HEK293 (cell line): ENCODE measurements around the gene ARIH2.

Source experiments
- BCL11A ChIP-seq: fragments of 450-650 bp; formaldehyde crosslinking; IDR thresholded peaks from 2 replicates; pipeline ENCODE4 v1.5.1; 2016; ENCODE audit warnings: low read depth, missing biosample characterization, missing genetic modification characterization
- CTCF ChIP-seq: fragments of 450-650 bp; formaldehyde crosslinking; IDR thresholded peaks from 2 replicates; pipeline ENCODE4 v1.5.1; 2016; ENCODE audit warnings: missing biosample characterization, missing genetic modification characterization
- HOXA7 ChIP-seq: sonication (generic); formaldehyde crosslinking; IDR thresholded peaks from 2 replicates; pipeline ENCODE4 v1.8.1; 2022; ENCODE audit warnings: missing genetic modification reagents, borderline replicate concordance
- IKZF3 ChIP-seq: fragments of 450-650 bp; IDR thresholded peaks from 2 replicates; pipeline ENCODE4 v1.5.0; 2018; ENCODE audit warnings: missing biosample characterization, mild to moderate bottlenecking, missing genetic modification characterization, moderate library complexity
- ZNF114 ChIP-seq: fragments of 450-650 bp; formaldehyde crosslinking; IDR thresholded peaks from 2 replicates; pipeline ENCODE4 v1.5.0; 2017; ENCODE audit warnings: missing biosample characterization, missing genetic modification characterization
- ZNF404 ChIP-seq: fragments of 450-650 bp; formaldehyde crosslinking; IDR thresholded peaks from 2 replicates; pipeline ENCODE4 v1.5.1; 2017; ENCODE audit warnings: missing biosample characterization, missing genetic modification characterization
- ZNF514 ChIP-seq: fragments of 450-650 bp; formaldehyde crosslinking; IDR thresholded peaks from 2 replicates; pipeline ENCODE4 v1.5.1; 2016; ENCODE audit warnings: missing biosample characterization, missing genetic modification characterization
- ZNF548 ChIP-seq: fragments of 450-650 bp; formaldehyde crosslinking; IDR thresholded peaks from 2 replicates; pipeline ENCODE4 v1.5.1; 2016; ENCODE audit warnings: missing biosample characterization, missing genetic modification characterization
- ZNF560 ChIP-seq: fragments of 450-650 bp; formaldehyde crosslinking; IDR thresholded peaks from 2 replicates; pipeline ENCODE4 v1.5.1; 2017; ENCODE audit warnings: missing biosample characterization, missing genetic modification characterization, borderline replicate concordance
- ZNF626 ChIP-seq: fragments of 450-650 bp; sonication (Bioruptor Pico); formaldehyde crosslinking; IDR thresholded peaks from 2 replicates; pipeline ENCODE4 v1.5.1; 2018; ENCODE audit warnings: missing biosample characterization, missing genetic modification characterization, inconsistent platforms
- ZNF629 ChIP-seq: fragments of 450-650 bp; formaldehyde crosslinking; IDR thresholded peaks from 2 replicates; pipeline ENCODE4 v1.5.1; 2017; ENCODE audit warnings: missing biosample characterization, missing genetic modification characterization
- ZNF654 ChIP-seq: fragments of 450-650 bp; formaldehyde crosslinking; IDR thresholded peaks from 2 replicates; pipeline ENCODE4 v1.5.1; 2016; ENCODE audit warnings: low read depth, missing biosample characterization, missing genetic modification characterization
- TF ChIP-seq, protein P1 (sequence below): sonication (generic); formaldehyde crosslinking; IDR thresholded peaks from 2 replicates; pipeline ENCODE4 v1.8.1; 2022; ENCODE audit warnings: mild to moderate bottlenecking, moderate library complexity, missing genetic modification reagents
- TF ChIP-seq, protein P2 (sequence below): fragments of 450-650 bp; formaldehyde crosslinking; IDR thresholded peaks from 2 replicates; pipeline ENCODE4 v1.5.1; 2016; ENCODE audit warnings: missing biosample characterization, missing genetic modification characterization, low read depth

DNA sequence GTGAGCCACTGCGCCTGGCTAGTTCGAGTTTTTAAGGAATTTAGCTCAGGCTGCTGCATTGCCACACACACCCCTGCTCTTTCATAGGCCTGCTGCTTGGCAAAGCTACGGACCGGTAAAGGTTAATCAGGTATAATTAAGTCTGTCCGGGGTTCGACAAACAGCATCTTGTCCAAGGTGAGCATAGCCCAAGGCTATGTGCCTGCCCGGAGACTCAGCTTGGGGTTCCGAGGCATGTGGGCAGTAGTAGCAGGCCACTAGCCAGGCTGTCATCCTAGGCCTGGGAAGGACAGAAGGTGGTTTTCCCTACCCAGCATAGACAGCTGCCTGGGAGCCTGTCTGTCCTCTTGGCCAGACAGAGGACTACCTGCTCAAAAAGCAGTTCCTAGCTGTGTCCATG, 78.0 kb downstream of the ARIH2 start:
- TF ChIP-seq ZNF114 (tag by site-specific recombination) = no peak
- no peak for TF ChIP-seq ZNF626
- TF ChIP-seq CTCF (tag by site-specific recombination) = no peak
- no peak for TF ChIP-seq ZNF514 (tag by site-specific recombination)
- TF ChIP-seq, protein P1, sequence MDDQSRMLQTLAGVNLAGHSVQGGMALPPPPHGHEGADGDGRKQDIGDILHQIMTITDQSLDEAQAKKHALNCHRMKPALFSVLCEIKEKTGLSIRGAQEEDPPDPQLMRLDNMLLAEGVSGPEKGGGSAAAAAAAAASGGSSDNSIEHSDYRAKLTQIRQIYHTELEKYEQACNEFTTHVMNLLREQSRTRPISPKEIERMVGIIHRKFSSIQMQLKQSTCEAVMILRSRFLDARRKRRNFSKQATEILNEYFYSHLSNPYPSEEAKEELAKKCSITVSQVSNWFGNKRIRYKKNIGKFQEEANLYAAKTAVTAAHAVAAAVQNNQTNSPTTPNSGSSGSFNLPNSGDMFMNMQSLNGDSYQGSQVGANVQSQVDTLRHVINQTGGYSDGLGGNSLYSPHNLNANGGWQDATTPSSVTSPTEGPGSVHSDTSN (CRISPR knock-in tag) = no peak
- TF ChIP-seq BCL11A (tag by site-specific recombination) = no peak
- TF ChIP-seq IKZF3 (tag by site-specific recombination) = no peak
- no peak for TF ChIP-seq ZNF404 (tag by site-specific recombination)
- no peak for TF ChIP-seq ZNF560 (tag by site-specific recombination)
- TF ChIP-seq ZNF548 (tag by site-specific recombination) = no peak
- TF ChIP-seq, protein P2, sequence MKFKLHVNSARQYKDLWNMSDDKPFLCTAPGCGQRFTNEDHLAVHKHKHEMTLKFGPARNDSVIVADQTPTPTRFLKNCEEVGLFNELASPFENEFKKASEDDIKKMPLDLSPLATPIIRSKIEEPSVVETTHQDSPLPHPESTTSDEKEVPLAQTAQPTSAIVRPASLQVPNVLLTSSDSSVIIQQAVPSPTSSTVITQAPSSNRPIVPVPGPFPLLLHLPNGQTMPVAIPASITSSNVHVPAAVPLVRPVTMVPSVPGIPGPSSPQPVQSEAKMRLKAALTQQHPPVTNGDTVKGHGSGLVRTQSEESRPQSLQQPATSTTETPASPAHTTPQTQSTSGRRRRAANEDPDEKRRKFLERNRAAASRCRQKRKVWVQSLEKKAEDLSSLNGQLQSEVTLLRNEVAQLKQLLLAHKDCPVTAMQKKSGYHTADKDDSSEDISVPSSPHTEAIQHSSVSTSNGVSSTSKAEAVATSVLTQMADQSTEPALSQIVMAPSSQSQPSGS (tag by site-specific recombination) = no peak
- no peak for TF ChIP-seq ZNF629 (tag by site-specific recombination)
- TF ChIP-seq ZNF654 (tag by site-specific recombination) = no peak
- no peak for TF ChIP-seq HOXA7
